Glomerular endothelial cell (primary cell): ENCODE measurements around the gene GRAP2. TPM values are rescaled to one million over a fixed set of nuclear protein-coding genes. Genes with fewer than 3 reads are reported as not detected.

Experiments used
- DNase-seq: peaks from one replicate; pipeline ENCODE4 v3.0.0-alpha.2; 2011; ENCODE audit warnings: low read depth, low spot score; ENCODE audit errors: extremely low read depth
- total RNA-seq: library from RNA; depleted of rRNA; stranded (reverse); fragments of >200 nt; gene quantifications from 2 replicates; pipeline ENCODE4 v1.2.3, GENCODE V29; 2015

GRAP2 gene
- total RNA-seq, 1 donor from 2014 or later = not detected

DNA sequence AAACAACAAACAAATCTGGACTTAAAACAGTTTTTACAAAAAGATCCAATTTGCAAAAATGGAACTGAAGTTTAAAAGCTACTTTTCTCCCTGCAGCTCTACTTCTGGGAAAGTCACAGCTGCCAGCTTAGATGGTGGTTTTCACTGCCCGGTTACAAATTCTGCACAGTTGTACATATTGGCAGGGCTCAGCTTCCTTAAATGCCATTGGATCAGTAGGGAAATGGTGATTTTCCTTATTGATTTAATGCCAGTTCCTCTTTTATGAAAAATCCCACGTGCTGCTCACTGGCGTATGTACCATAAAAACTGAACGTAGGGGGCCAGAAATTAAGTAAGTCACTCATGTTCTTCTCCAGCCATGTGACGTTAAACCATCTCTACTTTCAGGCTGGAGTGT, 22.8 kb downstream of the GRAP2 start:
- DNase-seq = no peak

DNA sequence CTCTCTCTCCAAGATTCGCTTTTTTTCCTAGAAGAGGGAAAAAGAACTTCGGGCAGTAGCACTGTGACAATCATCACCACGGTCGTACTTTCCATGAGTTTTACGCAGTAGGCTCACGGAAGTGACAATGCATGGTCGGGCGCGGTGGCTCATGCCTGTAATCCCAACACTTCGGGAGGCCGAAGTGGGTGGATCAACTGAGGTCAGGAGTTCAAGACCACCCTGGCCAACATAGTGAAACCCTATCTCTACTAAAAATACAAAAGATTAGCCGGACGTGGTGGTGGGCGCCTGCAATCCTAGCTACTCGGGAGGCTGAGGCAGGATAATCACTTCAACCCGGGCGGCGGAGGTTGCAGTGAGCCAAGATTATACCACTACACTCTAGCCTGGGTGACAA, 23.4 kb downstream of the GRAP2 start:
- DNase-seq = no peak

DNA sequence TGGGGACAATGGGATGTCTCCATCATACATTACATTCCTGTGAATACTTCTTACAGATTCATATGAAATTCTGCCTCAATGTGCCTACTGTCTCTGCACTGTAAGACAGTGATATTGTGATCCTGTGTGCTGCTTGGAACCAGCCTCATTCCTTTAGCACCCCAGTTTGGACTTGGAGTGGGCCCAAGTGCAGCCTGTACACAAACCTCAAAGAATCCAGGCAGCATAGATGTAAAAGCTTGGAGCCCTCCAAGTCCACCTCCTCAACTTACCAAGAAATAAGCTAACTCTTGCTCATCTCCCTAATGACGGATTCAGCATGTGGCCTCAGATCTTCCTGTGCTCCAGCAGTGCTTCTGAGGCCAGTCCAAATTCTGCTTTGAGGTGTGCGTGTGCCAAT, 24.4 kb downstream of the GRAP2 start:
- DNase-seq = no peak

DNA sequence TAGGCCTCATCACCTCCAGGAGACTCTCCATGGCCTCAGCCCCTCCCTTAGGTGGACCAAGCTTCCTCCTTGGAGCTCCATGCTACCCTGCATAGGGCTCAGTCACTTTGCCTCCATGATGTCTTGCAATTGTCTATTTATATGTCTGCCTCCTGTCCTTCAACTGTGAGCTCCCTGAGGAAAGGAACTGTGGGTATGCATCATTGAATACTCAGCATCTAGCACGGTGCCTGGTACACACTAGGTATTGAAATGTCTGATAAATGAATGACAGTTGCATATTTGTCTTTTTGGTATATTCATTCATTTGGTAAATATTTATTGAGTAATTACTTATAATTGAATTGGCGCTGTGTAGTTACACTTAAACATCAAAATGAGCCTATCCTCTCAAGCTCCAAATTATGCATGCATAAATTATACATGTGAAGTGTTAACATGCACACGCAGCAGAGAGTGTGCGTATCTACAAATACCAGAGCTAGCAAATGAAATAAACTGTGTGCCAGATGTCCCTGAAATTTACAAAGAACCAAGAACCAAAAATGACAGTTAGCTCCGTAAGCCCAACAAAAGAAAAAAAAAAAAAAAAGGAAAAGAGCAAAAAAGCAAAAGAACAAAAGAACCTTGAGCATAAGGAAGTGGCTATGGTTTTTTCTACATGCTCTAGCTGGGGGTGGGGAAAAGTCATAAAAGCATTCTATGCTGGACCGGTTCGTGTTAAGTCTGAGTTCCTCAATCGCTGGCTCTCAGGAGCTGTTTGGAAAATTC, 25.2 kb downstream of the GRAP2 start:
- DNase-seq = no peak

DNA sequence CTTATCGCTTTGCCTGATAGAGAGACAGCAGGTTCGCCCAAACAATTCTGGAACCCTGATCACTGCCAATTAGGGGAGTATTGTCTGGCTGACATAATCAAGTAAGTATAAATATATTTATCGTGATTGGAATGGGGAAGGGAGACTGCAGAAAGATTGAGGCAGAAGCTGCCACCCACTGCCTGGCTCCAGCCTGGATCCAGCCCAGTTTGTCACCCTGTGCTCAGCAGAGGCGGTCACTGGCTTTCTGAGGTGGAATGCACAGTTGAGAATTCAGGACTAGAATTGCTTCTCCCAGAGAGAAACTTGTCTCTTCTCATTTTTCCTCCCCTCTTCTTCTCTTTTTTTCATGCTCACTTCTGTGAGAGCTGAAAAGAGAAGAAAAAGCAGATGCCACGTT, 25.9 kb downstream of the GRAP2 start:
- DNase-seq = no peak

DNA sequence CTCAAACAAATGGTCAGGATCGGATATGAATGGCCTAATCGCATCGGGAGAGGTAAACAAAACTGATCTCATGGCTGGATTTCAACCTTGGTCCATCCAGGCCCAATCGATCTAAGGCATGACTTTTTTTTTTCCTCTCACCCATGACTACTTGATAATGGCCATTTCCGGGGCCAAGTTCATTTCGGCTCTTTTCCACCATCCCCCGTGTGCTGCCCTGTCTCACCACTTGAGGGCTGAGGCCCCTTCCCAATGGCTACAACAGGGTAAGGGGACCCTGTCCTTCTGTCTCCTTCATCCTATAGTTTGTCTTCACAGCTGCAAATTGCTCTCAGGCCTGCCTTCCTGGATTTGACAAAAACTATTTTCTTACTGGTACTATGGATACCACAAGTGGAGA, 26.7 kb downstream of the GRAP2 start:
- no peak for DNase-seq

DNA sequence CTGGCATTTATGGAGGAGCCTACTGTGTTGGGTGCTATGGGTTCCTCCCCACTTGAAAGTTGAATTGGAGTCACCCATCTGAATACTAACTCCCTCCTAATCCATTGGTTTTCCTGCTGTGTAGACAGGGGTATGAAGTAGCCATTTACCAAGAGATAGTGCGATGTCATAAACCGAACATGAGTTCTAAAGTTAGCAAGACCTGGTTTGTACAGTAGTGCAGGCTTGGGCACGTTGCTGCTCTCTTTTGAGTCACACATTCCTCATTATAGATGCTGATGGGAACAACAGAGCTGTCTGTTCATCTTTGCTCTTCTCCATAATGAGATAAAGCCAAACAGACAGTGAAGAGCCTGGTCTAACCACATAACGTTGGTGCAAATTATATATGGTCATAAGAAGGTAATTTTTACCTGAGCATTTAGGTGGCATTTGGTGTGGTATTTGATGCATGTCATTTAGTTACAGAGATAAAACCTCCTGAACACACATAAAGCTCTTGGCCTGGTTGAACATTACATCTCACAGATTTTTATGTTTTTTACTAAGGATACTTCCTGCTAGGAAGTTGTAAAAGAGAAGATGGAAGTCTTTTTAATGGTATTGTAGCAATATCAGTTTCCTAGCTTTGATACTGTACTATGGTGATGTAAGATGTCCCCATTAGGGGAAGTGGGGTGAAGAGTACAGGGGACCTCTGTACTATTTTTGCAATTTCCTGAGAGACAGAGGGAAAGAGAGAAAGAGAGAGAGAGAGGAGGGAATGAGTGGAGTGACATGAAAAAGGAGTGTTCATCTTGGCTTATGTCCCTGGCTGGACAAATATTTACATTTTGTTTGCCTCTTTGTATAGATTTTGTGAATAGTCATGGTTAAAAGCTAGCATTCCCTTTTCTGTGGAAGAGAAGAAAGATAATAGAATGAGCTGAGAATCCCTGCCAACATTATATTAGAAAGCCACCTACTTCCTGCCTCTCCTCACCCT, 27.9 kb downstream of the GRAP2 start:
- DNase-seq = no peak

DNA sequence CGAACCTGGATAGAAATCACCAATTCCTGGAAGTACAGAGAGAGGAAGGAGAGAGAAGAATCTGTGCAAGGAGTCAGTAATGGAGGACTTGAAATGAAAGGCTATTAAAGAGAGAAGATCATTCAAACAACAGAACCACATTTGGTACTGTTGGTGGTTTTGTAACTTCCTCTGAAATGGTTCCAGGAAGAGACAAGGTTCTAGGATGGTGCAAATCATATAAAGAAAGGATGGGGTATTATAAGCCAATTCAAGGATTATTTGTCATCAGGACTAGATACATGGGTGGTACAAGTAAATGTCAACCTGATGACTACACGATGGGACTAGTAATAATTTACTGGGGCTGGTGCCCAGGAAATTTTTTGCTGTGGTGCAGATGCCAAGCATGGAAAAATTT, 30.4 kb downstream of the GRAP2 start:
- DNase-seq = no peak

DNA sequence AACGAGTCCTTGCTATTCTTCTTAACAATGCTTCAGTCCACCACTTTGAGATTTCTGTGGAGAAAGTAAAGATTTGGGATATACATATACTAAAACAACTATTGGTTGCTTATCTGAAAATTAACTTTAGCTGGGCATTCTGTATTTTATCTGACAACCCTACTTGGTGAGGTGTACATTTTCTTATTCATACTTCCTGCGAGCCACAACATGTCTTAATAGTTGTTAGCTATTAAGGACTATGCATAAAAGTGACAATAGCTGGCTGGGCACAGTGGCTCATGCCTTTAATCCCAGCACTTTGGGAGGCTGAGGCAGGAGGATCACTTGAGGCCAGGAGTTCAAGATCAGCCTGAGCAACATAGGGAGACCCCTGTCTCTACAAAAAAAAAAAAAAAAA, 31.3 kb downstream of the GRAP2 start:
- DNase-seq = no peak

DNA sequence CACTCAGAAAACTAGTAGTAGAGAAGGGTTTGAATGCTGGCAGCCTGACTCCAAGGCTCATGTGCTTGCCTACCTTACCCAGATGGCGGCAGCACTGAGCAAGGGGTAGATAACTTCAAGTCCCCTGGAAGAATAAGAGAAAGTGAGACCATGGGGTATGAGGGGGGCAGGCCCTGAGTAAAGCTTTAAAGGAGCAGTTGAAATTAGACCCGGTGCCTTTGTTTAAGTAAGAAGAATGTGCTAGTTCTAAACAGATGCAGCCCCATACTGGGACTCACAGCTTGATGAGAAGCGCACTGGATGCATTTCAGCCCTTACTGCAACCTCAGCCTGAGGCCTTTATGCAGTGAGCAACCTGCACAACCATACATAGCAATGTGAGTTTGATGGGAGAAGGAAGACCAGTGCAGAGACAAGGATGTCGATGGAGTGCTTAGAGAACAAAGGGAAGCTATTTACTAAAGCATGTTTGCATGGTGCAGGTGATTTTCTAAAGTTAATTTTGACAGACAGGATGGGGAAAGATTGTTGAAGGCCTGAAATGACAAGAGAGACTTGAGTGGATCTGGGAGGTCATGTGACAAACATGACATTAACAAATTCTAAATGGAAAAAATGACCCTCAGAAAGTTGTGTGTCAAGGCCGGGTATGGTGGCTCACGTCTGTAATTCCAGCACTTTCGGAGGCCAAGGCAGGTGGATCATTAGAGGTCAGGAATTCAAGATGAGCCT, 32.2 kb downstream of the GRAP2 start:
- DNase-seq = no peak

DNA sequence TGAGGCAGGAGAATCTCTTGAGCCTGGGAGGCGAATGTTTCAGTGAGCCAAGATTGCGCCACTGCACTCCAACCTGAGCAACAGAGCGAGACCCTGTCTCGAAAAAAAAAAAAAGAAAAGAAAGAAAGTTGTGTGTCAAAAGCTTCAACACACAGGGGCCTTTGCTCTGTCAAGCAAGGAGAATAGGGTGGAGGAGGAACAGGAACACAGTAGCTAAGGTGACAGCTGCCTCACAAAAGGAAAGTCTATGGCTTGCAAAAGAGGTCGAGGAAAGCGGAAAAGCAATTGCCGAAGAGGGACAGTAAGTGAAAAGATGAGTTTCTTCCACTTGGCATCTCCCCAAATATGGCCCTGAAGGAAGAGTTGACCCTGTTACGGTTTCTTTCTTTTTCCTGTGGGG, 32.9 kb downstream of the GRAP2 start:
- no peak for DNase-seq

DNA sequence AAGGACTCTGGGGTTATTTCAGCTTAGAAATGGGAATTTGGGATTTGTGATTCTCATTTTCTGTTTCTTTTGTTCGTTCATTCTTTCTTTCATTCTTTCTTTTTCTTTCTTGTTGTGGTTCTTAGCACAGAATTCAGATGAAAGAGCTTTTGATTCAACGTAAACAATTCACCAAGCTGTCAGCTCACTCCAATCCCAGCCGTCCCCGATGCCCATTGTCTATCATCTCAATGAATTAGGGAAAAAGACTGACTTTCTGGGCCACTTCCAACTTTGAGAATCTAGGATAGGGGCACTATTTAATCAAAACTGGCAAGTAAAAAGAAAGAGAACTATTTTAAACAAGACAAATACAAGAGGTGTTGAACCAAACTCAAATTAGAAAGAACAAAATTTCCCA, 34.2 kb downstream of the GRAP2 start:
- no peak for DNase-seq

DNA sequence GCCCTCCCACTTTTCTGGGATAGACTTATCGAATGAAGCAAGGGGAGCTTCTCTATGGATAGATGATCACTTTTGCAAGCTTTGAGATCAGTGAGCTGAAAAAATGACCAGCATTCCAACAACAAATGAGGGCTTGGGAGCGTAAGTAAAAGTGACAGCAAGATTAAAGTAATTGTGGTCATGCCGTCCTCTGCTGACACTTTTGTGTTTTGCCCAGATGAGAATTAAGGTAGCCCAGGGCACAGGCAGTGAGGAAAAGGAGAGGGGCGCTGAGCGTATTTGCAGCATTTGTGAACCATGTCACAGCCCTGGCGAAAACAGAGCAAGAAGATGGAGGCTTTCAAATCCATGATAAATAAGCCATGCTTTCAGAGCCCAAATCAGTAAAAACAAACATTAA, 34.7 kb downstream of the GRAP2 start:
- no peak for DNase-seq

DNA sequence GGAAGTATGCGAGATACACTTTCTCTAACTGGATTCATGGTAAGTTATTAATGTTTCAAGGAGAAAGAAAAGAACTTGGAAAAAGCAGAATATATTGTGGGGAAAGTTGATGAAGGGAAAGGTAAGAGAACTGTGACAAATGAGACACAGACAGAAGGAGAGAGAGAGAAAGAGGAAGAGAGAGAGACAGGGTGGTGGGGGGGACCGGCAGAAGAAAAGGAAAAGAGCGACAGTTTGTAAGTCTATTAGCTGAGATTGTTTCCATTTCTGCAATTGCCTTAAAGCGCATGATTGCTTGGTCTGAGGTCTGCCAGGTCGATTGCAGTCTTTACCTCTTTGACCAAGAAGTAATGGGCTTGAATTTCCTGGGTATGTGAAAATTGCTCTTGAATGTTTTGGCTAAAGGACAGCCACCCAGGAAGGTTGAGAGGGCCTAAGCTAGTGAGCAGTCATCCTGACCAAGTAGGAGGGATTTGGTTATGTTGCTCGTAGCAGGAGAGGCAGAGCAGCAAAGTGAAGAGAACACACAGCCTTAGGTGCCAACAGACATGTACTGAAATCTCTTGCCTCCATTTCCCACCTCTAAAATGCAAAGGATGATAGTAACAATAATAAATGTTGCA, 35.8 kb downstream of the GRAP2 start:
- no peak for DNase-seq

DNA sequence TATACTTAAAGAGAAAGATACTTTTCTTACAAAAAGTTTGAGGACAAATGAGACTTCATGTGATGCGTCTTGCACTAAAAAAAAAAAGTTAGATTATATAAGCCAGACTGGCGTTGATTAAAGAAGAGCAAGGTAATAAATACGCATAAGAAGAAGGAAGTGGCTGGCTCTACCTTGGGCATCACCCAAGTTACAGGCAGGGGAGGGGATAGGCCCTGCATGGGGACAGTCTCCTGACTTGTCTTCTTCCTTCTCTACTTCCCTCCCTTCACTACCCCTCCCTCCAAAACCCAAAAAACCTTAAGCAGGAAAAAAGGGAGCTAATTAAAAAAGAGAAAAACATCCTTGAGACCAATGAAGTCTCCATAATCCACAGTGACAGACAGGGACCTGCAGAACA, 37.0 kb downstream of the GRAP2 start:
- no peak for DNase-seq

DNA sequence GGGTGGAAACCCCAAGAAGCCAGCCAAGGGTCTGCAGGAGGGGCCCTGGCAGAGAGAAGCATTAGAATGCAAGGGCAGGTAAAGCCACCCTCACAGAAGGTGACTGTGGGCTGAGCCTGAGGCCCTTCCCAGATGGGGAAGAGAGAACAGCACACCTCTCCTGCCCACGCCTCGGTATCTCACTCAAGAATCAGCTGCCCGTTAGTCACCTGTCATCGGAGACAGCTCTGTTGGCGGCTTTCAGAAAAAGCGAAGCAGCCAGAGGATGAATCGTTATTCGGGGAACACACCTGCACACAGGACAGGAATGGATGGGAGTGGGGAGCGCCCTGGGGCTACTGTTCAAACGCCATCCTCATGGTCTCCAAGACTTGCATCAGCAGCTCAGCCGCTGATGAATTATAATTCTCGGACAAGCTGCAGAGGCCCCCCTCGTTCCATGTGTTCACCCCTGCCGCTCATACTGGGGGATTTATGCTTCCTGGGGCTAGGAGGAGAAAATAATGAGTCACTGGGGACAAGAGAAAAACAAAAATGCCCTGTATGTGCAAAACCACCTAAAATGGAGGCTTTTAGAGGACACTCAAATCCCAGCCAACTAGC, 37.7 kb downstream of the GRAP2 start:
- DNase-seq = no peak

DNA sequence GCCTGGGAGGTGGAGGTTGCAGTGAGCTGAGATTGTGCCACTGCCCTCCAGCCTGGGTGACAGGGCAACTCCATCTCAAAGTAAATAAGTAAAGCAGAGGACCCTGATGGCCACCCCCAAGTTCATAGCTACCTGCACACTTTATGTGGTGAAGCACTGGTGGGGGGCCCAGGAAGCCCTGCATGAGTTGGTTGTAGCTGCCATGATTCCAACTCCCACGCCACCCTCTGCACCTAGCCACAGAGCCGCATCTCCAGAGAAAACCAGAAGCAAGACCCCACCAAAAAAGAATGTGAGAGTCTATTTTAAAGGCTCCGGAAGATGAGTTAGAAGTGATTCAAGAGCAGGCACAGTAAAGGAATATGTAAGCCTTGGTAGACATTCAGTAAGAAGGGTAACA, 38.9 kb downstream of the GRAP2 start:
- no peak for DNase-seq

DNA sequence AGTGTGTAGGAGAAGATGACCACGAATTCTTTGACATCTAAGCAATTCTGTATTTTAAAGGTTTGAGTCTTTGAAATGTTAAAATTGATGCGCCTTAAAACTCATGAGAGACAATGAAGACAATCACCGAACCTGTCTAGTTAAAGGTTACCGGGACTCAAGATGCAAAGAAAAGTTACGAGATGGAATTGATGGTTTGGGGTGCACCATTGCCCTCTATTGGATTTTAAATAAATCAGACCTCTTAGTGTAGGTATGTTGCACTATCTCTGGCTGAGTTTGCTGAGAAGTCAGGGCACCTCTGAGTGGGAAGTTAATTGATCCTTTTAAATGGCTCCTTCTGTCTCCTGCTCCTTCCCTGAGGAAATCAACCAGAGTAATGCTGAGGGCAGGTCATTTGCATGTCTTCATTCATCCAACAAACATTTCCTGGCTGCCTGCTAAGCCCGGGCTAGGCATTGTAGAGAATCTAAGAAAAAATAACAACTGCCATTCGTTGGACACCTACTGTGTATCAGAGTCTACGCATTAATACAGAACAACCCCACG, 39.9 kb downstream of the GRAP2 start:
- DNase-seq = no peak

DNA sequence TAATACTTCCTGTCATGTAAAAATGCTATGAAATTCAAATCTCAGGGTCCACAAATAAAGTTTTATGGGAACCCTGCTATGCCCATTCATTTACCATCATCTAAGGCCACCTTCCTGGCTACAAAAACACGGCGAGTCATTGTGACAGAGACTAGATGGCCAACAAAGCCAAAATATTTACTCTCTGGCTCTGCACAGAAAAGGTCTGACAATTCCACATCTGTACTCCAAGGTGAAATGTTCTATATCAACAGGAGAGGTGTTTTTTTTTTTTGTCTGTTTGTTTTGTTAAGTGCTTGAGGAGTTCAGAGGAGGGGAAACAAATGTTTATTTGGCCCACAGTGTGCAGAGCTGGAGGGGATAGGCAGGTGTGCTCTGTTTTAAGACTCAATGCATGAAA, 40.7 kb downstream of the GRAP2 start:
- DNase-seq = no peak
